ENCODE measurements around the gene ANKH. TPM values are rescaled to one million over a fixed set of nuclear protein-coding genes. Genes with fewer than 3 reads are reported as not detected.
"Not testable (repeated sequence)": the region's sequence is repeated elsewhere in the genome, so short reads cannot be mapped to it uniquely, and the experiment has no call there.

Gene ANKH
- polyA plus RNA-seq = 12.6 to 13.8 TPM (median 12.9 TPM) in 3 replicates
- 13.3 TPM for polyA plus RNA-seq (2011; ENCODE audit: low read depth)
- polyA plus RNA-seq (2011; cell fraction: cytosol; rRNA removed) = 15.0 and 17.8 TPM in 2 replicates
- polyA plus RNA-seq (2011; cell fraction: nucleus; rRNA removed) = 13.0 and 14.4 TPM in 2 replicates
- polyA plus RNA-seq (2012; ENCODE audit: low replicate concordance) = 17.4 and 28.5 TPM in 2 replicates
- 16.8 to 45.6 TPM (median 19.3 TPM) in 3 replicates for polyA minus RNA-seq
- polyA minus RNA-seq (2011; cell fraction: cytosol; rRNA and poly(A)+ RNA removed) = 14.6 TPM
- 9.7 and 15.7 TPM in 2 replicates for polyA minus RNA-seq (2011; cell fraction: nucleus; rRNA and poly(A)+ RNA removed)

DNA sequence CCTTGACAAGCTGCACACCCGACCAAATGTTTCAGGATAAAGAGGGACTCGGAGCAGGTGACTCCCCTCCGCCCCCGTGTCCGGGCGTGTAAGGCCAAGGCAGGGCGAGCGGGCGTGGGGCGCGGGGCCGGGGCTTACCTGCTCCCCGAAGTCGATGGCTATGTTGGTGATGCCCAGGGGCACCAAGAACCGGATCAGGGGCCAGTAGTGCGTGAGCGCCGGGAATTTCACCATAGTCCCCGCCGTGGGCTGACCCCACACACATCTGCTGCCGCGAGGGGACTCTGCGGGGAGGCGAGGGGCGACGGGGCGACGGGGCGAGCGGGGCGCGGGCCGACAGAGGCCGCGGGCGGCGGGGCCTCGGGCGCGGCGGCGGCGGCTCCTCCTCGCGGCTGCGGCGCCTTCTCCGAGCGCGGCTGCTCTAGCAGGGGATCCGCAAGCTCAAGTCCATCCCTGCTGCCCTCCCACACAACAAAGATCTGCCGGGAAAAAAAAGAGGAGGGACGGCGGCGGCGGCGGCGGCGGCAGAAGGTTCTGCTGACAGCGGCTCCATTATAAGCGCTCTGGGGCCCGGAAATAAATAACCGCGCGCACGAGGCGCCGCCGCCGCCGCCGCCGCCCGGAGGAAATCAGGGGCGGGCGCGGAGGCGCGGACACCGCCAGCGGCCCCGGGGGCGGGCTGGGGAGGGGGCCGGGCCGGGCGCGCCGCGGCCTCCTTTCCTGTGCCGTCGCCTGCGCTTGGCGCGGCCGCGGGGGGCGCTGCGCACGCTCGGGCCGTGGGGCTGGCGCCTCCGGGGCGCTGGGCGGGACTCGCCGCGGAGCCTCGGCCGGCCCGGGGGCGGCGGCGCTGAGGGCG, at the start of gene ANKH:
Gene ANKH (minus strand): TSS at position 565 of the 856 bp plus-strand sequence. CDS start 331 bp downstream, at position 234.
- H2AFZ ChIP-seq (ENCODE audit: control insufficient read depth, low read length) = peak within 1 kb of the TSS; percentile 63
- dilution Hi-C loops (cut with MboI; ENCODE audit: extremely low pct_ligation_motif_present, low sequenced_read_pairs) = no loop called here

DNA sequence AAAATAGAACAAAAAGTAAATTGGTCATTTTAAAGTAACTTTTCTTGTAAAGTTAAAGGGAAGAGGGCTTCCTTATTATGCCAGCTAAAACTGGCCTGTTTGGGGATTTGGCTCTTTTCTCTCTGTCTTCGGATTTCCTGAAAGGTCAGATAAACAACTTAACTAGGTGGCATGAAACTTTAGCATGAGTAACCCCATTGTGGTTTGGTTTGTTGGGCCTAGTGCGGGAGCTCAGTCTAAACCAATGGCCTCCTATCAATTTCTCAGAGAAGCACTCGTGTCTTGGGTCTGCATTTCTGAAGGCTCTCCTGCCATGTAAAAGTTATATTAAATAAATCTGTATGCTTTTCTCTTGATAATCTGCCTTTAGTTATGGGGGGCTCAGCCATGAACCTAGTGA, 48.5 kb upstream of the ANKH start:
- H3K4me2 ChIP-seq (ENCODE audit: control insufficient read depth, extremely low read depth, insufficient read depth, low read depth, low read length) = no peak overlapping the region
- DNase-seq (ENCODE audit: low read depth, low spot score) (no peak), FAIRE-seq (no peak)
- H3K9me1 ChIP-seq (ENCODE audit: control insufficient read depth, extremely low read depth, insufficient read depth, low read length) = no peaks in the 10 kb centered on the region
- no peaks in the 10 kb centered on the region for H3K79me2 ChIP-seq (ENCODE audit: control insufficient read depth, insufficient read depth, low read length)
- H3K36me3 ChIP-seq (ENCODE audit: control insufficient read depth in 2 of 2, extremely low read depth in 1 of 2, insufficient read depth in 2 of 2, low read length in 2 of 2) = no peaks in the 10 kb centered on the region
- dilution Hi-C loops (cut with MboI; ENCODE audit: extremely low pct_ligation_motif_present, low sequenced_read_pairs) = no loop called here
- no peak overlapping the region for H3K4me3 ChIP-seq (ENCODE audit: control insufficient read depth in 2 of 3, extremely low read depth in 1 of 3, insufficient read depth in 2 of 3, low read depth in 1 of 3, low read length in 3 of 3)
- peaks cover 4% of the 10 kb centered on the region for H3K4me1 ChIP-seq (ENCODE audit: control insufficient read depth, extremely low read depth, insufficient read depth, low read length)
- no peak overlapping the region for H3K27ac ChIP-seq (ENCODE audit: control insufficient read depth, insufficient read depth, low read length)
- H4K20me1 ChIP-seq (ENCODE audit: control insufficient read depth, extremely low read depth, insufficient read depth, low read length) = no peaks in the 10 kb centered on the region
- TF ChIP-seq EZH2 (IDR thresholded peaks at IDR 0.05; ENCODE audit: low read length) = no peak
- TF ChIP-seq, protein P1, sequence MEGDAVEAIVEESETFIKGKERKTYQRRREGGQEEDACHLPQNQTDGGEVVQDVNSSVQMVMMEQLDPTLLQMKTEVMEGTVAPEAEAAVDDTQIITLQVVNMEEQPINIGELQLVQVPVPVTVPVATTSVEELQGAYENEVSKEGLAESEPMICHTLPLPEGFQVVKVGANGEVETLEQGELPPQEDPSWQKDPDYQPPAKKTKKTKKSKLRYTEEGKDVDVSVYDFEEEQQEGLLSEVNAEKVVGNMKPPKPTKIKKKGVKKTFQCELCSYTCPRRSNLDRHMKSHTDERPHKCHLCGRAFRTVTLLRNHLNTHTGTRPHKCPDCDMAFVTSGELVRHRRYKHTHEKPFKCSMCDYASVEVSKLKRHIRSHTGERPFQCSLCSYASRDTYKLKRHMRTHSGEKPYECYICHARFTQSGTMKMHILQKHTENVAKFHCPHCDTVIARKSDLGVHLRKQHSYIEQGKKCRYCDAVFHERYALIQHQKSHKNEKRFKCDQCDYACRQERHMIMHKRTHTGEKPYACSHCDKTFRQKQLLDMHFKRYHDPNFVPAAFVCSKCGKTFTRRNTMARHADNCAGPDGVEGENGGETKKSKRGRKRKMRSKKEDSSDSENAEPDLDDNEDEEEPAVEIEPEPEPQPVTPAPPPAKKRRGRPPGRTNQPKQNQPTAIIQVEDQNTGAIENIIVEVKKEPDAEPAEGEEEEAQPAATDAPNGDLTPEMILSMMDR (optimal IDR thresholded peaks at IDR 0.05 in 1 of 3, IDR thresholded peaks at IDR 0.05 in 1 of 3, conservative IDR thresholded peaks at IDR 0.05 in 1 of 3; ENCODE audit: extremely low read depth in 1 of 3, insufficient read depth in 2 of 3, low read length in 3 of 3) = no peak
- H3K9me3 ChIP-seq (ENCODE audit: control insufficient read depth, low read depth, low read length) = no peaks in the 10 kb centered on the region
- H3K9ac ChIP-seq (ENCODE audit: control insufficient read depth, extremely low read depth, insufficient read depth, low read length) = no peak overlapping the region
- no peaks in the 10 kb centered on the region for H3K27me3 ChIP-seq (ENCODE audit: control insufficient read depth, extremely low read depth, insufficient read depth, low read length)
- no peak overlapping the region for H2AFZ ChIP-seq (ENCODE audit: control insufficient read depth, low read length)

More for the DNA sequence above, at the start of gene ANKH:
- Histone ChIP-seq H4K20me1 (ENCODE audit: control insufficient read depth, extremely low read depth, insufficient read depth, low read length) (no peaks in the 10 kb centered on the region), H3K27ac (ENCODE audit: control insufficient read depth, insufficient read depth, low read length) (peak within 1 kb of the TSS; percentile 6), H3K27me3 (ENCODE audit: control insufficient read depth, extremely low read depth, insufficient read depth, low read length) (no peaks in the 10 kb centered on the region), H3K4me3 (ENCODE audit: control insufficient read depth in 2 of 3, extremely low read depth in 1 of 3, insufficient read depth in 2 of 3, low read depth in 1 of 3, low read length in 3 of 3) (peak within 1 kb of the TSS; percentile 61 to 88 (median 77)), H3K9ac (ENCODE audit: control insufficient read depth, extremely low read depth, insufficient read depth, low read length) (peak within 1 kb of the TSS; percentile 70), H3K9me1 (ENCODE audit: control insufficient read depth, extremely low read depth, insufficient read depth, low read length) (no peaks in the 10 kb centered on the region), H3K9me3 (ENCODE audit: control insufficient read depth, low read depth, low read length) (no peaks in the 10 kb centered on the region), H3K4me2 (ENCODE audit: control insufficient read depth, extremely low read depth, insufficient read depth, low read depth, low read length) (peak within 1 kb of the TSS; percentile 82), H3K4me1 (ENCODE audit: control insufficient read depth, extremely low read depth, insufficient read depth, low read length) (peaks cover 15% of the 10 kb centered on the region), H3K79me2 (ENCODE audit: control insufficient read depth, insufficient read depth, low read length) (no peaks in the 10 kb centered on the region), H3K36me3 (ENCODE audit: control insufficient read depth in 2 of 2, extremely low read depth in 1 of 2, insufficient read depth in 2 of 2, low read length in 2 of 2) (no peaks in the 10 kb centered on the region)
- no peak for FAIRE-seq
- no peak for DNase-seq (ENCODE audit: low read depth, low spot score)
- TF ChIP-seq, protein P1 (optimal IDR thresholded peaks at IDR 0.05 in 1 of 3, IDR thresholded peaks at IDR 0.05 in 1 of 3, conservative IDR thresholded peaks at IDR 0.05 in 1 of 3; ENCODE audit: extremely low read depth in 1 of 3, insufficient read depth in 2 of 3, low read length in 3 of 3) = peak in 2 of 3 experiments; percentile 18 to 69
- no peak for TF ChIP-seq EZH2 (IDR thresholded peaks at IDR 0.05; ENCODE audit: low read length)

DNA sequence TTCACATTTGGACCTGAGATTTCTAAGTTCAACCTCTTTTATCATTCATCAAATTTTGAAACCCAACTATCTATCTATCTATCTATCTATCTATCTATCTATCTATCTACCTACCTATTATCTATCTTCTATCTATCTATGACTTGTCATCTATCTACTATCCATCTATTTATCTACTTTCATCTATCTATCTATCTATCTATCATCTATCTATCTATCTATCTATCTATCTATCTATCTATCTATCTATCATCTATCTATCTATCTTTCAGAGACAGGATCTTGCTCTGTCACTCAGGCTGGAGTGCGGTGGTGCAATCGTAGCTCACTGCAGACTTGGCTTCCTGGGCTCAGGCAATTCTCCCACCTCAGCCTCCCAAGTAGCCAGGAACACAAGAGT, 47.5 kb upstream of the ANKH start:
- H3K79me2 ChIP-seq (ENCODE audit: control insufficient read depth, insufficient read depth, low read length); H3K36me3 ChIP-seq (ENCODE audit: control insufficient read depth in 2 of 2, extremely low read depth in 1 of 2, insufficient read depth in 2 of 2, low read length in 2 of 2); H3K27ac ChIP-seq (ENCODE audit: control insufficient read depth, insufficient read depth, low read length); H3K27me3 ChIP-seq (ENCODE audit: control insufficient read depth, extremely low read depth, insufficient read depth, low read length); H4K20me1 ChIP-seq (ENCODE audit: control insufficient read depth, extremely low read depth, insufficient read depth, low read length); DNase-seq (ENCODE audit: low read depth, low spot score); H3K4me3 ChIP-seq (ENCODE audit: control insufficient read depth in 2 of 3, extremely low read depth in 1 of 3, insufficient read depth in 2 of 3, low read depth in 1 of 3, low read length in 3 of 3); H3K4me1 ChIP-seq (ENCODE audit: control insufficient read depth, extremely low read depth, insufficient read depth, low read length); H3K9me3 ChIP-seq (ENCODE audit: control insufficient read depth, low read depth, low read length); FAIRE-seq; H3K4me2 ChIP-seq (ENCODE audit: control insufficient read depth, extremely low read depth, insufficient read depth, low read depth, low read length); H3K9me1 ChIP-seq (ENCODE audit: control insufficient read depth, extremely low read depth, insufficient read depth, low read length); H2AFZ ChIP-seq (ENCODE audit: control insufficient read depth, low read length); H3K9ac ChIP-seq (ENCODE audit: control insufficient read depth, extremely low read depth, insufficient read depth, low read length); dilution Hi-C loops (cut with MboI; ENCODE audit: extremely low pct_ligation_motif_present, low sequenced_read_pairs): not testable (repeated sequence)
